ENCODE data around the gene VPS72. TPM values are rescaled to one million over a fixed set of nuclear protein-coding genes. Genes with fewer than 3 reads are reported as not detected.

Gene VPS72
- total and polyA plus RNA-seq, 10 of the 15 experiments (the other 5 are each of a cell fraction or from before 2014, with no cell fraction given) = 6.7 to 77.8 (median 58.1) TPM

GRCh38 chr1:151157067-151157531 is 32.9 kb downstream of the VPS72 start (continued):
- no peak for TF ChIP-seq USF2 (IDR thresholded peaks at IDR 0.05; ENCODE audit: borderline replicate concordance, low read depth, low read length)
- 0 out of 2 replicates have a peak, but pooled peaks have one; percentile 35 for TF ChIP-seq POLR2A (IDR thresholded peaks at IDR 0.05; ENCODE audit: low read depth, low read length)
- TF ChIP-seq MXI1 (IDR thresholded peaks at IDR 0.05; ENCODE audit: low read depth, low read length) = no peak; the same call in 1 of the 2 replicates
- peak; percentile 86 for TF ChIP-seq CBFB (IDR thresholded peaks at IDR 0.05; ENCODE audit: low read depth)
- peak; percentile 3 for TF ChIP-seq SP1 (IDR thresholded peaks at IDR 0.05; ENCODE audit: low read depth, low read length)
- TF ChIP-seq ETV6 (conservative IDR thresholded peaks at IDR 0.05 in 1 of 2, IDR thresholded peaks at IDR 0.05 in 1 of 2; ENCODE audit: borderline replicate concordance in 1 of 2, low read depth in 1 of 2) = peak in 1 of 2 experiments; percentile 45; a peak in 2 of 4 replicates
- no peak for TF ChIP-seq CTCF (IDR thresholded peaks at IDR 0.05 in 2 of 3, conservative IDR thresholded peaks at IDR 0.05 in 1 of 3; ENCODE audit: control insufficient read depth in 2 of 3, extremely low read depth in 1 of 3, insufficient read depth in 1 of 3, low read depth in 3 of 3, low read length in 3 of 3)
- no peak for TF ChIP-seq ZBTB11 (CRISPR knock-in tag; IDR thresholded peaks at IDR 0.05)
- peak; percentile 78; the same call in 1 of the 2 replicates for TF ChIP-seq EED (IDR thresholded peaks at IDR 0.05; ENCODE audit: low read depth)
- TF ChIP-seq HCFC1 (IDR thresholded peaks at IDR 0.05; ENCODE audit: low read length) = no peak
- no peak for TF ChIP-seq NRF1 (conservative IDR thresholded peaks at IDR 0.05; ENCODE audit: low read depth, low read length)
- no peak; the same call in 1 of the 2 replicates for TF ChIP-seq MTA2 (IDR thresholded peaks at IDR 0.05; ENCODE audit: low read depth)
- 0 out of 2 replicates have a peak, but pooled peaks have one; percentile 42 for TF ChIP-seq MLLT1 (IDR thresholded peaks at IDR 0.05)
- no peak for TF ChIP-seq BCL11A (IDR thresholded peaks at IDR 0.05; ENCODE audit: low read depth, low read length)
- TF ChIP-seq RCOR1 (conservative IDR thresholded peaks at IDR 0.05; ENCODE audit: low read depth, low read length) = no peak
- TF ChIP-seq LARP7 (IDR thresholded peaks at IDR 0.05) = peak; percentile 49; the same call in 1 of the 2 replicates
- TF ChIP-seq ZNF274 (IDR thresholded peaks at IDR 0.05; ENCODE audit: insufficient read depth, insufficient read length) = no peak
- TF ChIP-seq JUND (IDR thresholded peaks at IDR 0.05; ENCODE audit: low read depth, low read length) = no peak
- peak; percentile 72; the same call in 1 of the 2 replicates for TF ChIP-seq POLR2AphosphoS5 (IDR thresholded peaks at IDR 0.05; ENCODE audit: low read length)
- TF ChIP-seq NFYA (IDR thresholded peaks at IDR 0.05; ENCODE audit: borderline replicate concordance, low read depth, low read length) = no peak
- peak; percentile 60; the same call in 1 of the 2 replicates for TF ChIP-seq DPF2 (IDR thresholded peaks at IDR 0.05)
- 0 out of 2 replicates have a peak, but pooled peaks have one; percentile 9 for TF ChIP-seq GATAD2B (conservative IDR thresholded peaks at IDR 0.05; ENCODE audit: low read depth)
